Neuron (in vitro differentiated cells): ENCODE results near the gene SLC25A47.
"Not testable (repeated sequence)": the region's sequence is repeated elsewhere in the genome, so short reads cannot be mapped to it uniquely, and the experiment has no call there.

ENCODE experiments used
- H2AFZ ChIP-seq: one replicate; pipeline ENCODE4 v1.6.1; 2013; ENCODE audit warnings: low read depth, mild to moderate bottlenecking, inconsistent platforms, low read length, moderate library complexity
- H3K27me3 ChIP-seq: one replicate; pipeline ENCODE4 v1.6.1; 2013; ENCODE audit warnings: low read length; ENCODE audit not compliant: insufficient read depth
- H3K36me3 ChIP-seq: one replicate; pipeline ENCODE4 v1.6.1; 2013; ENCODE audit warnings: low read length; ENCODE audit not compliant: insufficient read depth
- H3K4me1 ChIP-seq: one replicate; pipeline ENCODE4 v1.6.1; 2013; ENCODE audit warnings: low read length; ENCODE audit not compliant: insufficient read depth
- H3K4me3 ChIP-seq: 2 replicates; pipeline ENCODE4 v1.5.1; 2013; ENCODE audit warnings: mild to moderate bottlenecking, low read length, moderate library complexity
- H3K9me3 ChIP-seq: one replicate; pipeline ENCODE4 v1.6.1; 2013; ENCODE audit warnings: low read length

Gene SLC25A47

GRCh38 chr14:100323121-100323941 lies at the start of gene SLC25A47:
SLC25A47 (plus strand) TSS chr14:100323339; CDS start chr14:100323415, 76 bp downstream.
- Histone ChIP-seq H3K27me3 (peaks cover 28% of the 10 kb centered on the region), H3K4me3 (no peak within 1 kb of the TSS), H2AFZ (no peak within 1 kb of the TSS), H3K36me3 (no peaks in the 10 kb centered on the region), H3K4me1 (no peaks in the 10 kb centered on the region), H3K9me3 (no peaks in the 10 kb centered on the region)

DNA sequence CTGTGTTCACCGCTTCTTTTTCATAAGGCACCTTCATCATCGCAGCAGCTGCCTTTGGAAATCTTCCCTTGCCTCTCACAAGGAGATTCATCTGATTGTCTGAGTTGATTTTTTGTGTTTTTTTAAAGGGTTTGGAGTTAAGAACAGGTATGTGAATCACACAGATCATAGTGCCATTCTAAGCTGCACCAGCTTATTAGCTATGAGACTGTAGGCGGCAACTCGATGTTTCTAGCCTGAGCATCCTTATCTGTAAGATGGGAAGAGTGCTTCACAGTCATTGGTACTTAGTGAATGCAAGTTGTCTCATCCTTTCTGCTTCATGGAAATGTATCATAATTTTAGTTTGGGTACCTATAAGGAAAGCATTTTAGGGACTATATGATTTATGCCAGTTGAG lies 48.9 kb upstream of the SLC25A47 start:
- Histone ChIP-seq H3K9me3 (peaks cover 6% of the 10 kb centered on the region), H3K4me3 (no peak overlapping the region), H3K27me3 (no peaks in the 10 kb centered on the region), H3K4me1 (no peaks in the 10 kb centered on the region), H3K36me3 (peaks cover 43% of the 10 kb centered on the region), H2AFZ (no peak overlapping the region)

GRCh38 chr14:100275214-100275613 lies 47.9 kb upstream of the SLC25A47 start:
- H3K27me3 ChIP-seq, result no peaks in the 10 kb centered on the region
- no peak overlapping the region for H2AFZ ChIP-seq
- H3K4me1 ChIP-seq, result no peaks in the 10 kb centered on the region
- H3K9me3 ChIP-seq, result peaks cover 6% of the 10 kb centered on the region
- no peak overlapping the region for H3K4me3 ChIP-seq
- peaks cover 45% of the 10 kb centered on the region for H3K36me3 ChIP-seq

DNA sequence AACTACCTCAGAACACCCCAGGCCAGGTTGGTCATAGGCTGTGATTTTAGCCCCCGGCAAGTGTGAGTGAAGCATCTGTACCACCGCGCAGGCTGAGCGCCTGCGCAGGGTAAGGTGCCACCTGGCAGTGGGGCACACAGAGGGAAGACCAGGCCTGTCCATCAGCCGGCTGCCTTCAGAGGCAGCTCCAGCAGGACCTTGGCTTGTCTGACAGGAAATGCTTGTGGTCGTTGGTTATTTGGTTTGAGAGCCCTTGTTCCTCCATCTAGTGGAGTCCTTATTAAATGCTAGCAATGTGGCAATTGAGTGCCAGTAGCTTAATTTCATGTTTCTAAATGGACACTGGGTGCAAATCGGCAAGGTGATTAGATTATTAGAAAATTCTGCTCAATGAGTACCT lies 44.4 kb upstream of the SLC25A47 start:
- Histone ChIP-seq H3K36me3 (peaks cover 51% of the 10 kb centered on the region), H2AFZ (no peak overlapping the region), H3K4me1 (no peaks in the 10 kb centered on the region), H3K9me3 (no peaks in the 10 kb centered on the region), H3K27me3 (no peaks in the 10 kb centered on the region), H3K4me3 (no peak overlapping the region)

DNA sequence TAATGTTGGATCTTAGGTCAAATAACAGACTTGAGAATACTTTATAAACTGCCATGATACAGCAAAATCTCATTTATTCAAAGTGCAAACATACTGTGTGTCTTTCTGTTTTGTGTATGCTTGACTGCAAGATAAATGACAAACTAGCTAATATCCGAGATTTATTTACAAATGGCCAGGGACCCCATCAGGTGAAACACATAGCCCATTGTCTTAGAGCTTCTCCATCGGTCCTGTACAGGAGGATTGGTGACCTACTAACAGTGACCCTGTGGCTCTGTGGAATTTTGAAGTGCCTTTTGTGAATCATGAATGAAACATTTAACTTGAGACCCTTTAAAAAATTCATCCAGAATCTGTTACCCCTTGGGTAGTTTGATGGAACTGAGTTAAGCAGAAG lies 44.0 kb upstream of the SLC25A47 start:
- Histone ChIP-seq H3K4me1 (no peaks in the 10 kb centered on the region), H3K4me3 (no peak overlapping the region), H3K36me3 (peaks cover 50% of the 10 kb centered on the region), H3K9me3 (no peaks in the 10 kb centered on the region), H2AFZ (no peak overlapping the region), H3K27me3 (no peaks in the 10 kb centered on the region)

DNA sequence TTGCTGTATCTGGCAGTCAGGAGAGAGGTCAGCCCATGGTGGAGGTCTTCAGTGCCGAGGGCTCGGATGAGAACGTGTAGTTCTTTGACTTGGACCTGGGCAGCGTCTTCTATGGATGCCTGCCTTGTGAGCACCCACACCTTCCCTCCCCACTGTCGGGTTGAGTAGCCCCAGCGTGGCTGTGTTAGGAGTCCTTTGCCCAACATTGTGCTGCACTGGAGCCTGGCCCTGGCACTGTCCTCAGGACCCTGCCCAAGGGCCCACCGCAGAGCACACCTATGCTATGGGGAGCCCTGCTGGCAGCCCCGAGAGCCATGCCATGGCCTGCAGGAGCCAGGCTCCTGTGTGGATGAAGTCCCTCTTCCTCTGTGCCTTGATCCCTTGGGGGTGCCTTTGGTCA lies 43.6 kb upstream of the SLC25A47 start:
- Histone ChIP-seq H3K36me3 (peaks cover 45% of the 10 kb centered on the region), H3K27me3 (no peaks in the 10 kb centered on the region)

GRCh38 chr14:100281286-100282082 lies 41.7 kb upstream of the SLC25A47 start:
- no peak overlapping the region for H2AFZ ChIP-seq
- H3K4me1 ChIP-seq, result no peaks in the 10 kb centered on the region
- peaks cover 33% of the 10 kb centered on the region for H3K36me3 ChIP-seq
- no peaks in the 10 kb centered on the region for H3K27me3 ChIP-seq
- no peaks in the 10 kb centered on the region for H3K9me3 ChIP-seq
- no peak overlapping the region for H3K4me3 ChIP-seq

More for the DNA sequence above, 43.6 kb upstream of the SLC25A47 start:
- Histone ChIP-seq H3K9me3 (no peaks in the 10 kb centered on the region), H3K4me1 (no peaks in the 10 kb centered on the region), H3K4me3 (no peak overlapping the region), H2AFZ (no peak overlapping the region)

- H3K9me3 ChIP-seq, result no peaks in the 10 kb centered on the region
- peaks cover 28% of the 10 kb centered on the region for H3K36me3 ChIP-seq
- no peak overlapping the region for H2AFZ ChIP-seq
- H3K4me1 ChIP-seq, result no peaks in the 10 kb centered on the region
- H3K27me3 ChIP-seq, result no peaks in the 10 kb centered on the region
- no peak overlapping the region for H3K4me3 ChIP-seq
Observed at GRCh38 chr14:100282083-100282350, 41.1 kb upstream of the SLC25A47 start.

DNA sequence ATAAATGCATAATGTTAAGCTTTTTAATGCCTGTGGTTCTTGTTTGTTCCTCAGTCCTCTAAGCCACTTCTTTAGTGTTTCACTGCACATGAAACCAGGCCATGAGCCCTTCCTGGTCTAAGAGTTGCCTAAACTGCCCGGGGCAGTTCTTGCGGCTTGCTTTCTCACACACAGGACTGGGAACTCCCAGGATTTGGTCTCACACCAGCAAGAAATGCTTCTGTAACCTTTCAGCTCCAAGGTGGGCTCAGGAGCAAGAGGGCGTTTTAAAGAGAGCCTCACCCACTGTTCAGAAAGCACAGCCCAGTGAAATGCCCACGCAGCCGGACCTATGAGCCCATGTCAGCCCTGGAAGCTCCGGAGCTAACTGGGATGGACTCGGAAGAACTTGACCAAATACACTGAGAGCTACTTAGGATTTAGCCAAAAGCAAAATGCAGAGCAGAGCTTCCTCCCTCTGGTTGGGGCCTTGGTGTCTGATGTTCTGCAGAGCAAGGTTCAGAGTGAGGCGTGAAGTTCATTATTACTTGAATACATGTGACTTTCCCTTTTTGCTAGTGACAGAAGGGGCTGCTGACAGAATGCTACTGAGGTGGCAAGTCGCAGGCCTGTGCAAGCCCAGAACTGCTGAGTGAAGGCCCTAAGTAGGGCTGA lies 40.2 kb upstream of the SLC25A47 start:
- H3K36me3 ChIP-seq, result peaks cover 24% of the 10 kb centered on the region
- no peaks in the 10 kb centered on the region for H3K4me1 ChIP-seq
- no peak overlapping the region for H2AFZ ChIP-seq
- H3K27me3 ChIP-seq, result no peaks in the 10 kb centered on the region
- no peak overlapping the region for H3K4me3 ChIP-seq
- H3K9me3 ChIP-seq, result no peaks in the 10 kb centered on the region

DNA sequence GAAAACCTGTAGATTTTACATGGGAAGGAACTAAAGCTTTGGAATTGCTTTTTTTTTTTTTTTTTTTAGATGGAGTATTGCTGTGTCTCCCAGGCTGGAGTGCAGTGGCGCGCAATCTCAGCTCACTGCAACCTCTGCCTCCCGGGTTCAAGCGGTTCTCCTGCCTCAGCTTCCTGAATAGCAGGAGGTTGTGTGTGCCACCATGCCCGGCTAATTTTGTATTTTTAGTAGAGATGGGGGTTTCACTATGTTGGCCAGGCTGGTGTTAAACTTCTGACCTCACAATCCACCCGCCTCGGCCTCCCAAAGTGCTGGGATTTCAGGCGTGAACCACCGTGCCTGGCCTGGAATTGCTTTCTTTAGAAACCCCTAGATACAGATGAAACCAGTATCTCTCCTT lies 39.7 kb upstream of the SLC25A47 start:
- not testable (repeated sequence) for H3K9me3 ChIP-seq, H2AFZ ChIP-seq, H3K27me3 ChIP-seq, H3K4me1 ChIP-seq, H3K4me3 ChIP-seq
- peaks cover 20% of the 10 kb centered on the region for H3K36me3 ChIP-seq

DNA sequence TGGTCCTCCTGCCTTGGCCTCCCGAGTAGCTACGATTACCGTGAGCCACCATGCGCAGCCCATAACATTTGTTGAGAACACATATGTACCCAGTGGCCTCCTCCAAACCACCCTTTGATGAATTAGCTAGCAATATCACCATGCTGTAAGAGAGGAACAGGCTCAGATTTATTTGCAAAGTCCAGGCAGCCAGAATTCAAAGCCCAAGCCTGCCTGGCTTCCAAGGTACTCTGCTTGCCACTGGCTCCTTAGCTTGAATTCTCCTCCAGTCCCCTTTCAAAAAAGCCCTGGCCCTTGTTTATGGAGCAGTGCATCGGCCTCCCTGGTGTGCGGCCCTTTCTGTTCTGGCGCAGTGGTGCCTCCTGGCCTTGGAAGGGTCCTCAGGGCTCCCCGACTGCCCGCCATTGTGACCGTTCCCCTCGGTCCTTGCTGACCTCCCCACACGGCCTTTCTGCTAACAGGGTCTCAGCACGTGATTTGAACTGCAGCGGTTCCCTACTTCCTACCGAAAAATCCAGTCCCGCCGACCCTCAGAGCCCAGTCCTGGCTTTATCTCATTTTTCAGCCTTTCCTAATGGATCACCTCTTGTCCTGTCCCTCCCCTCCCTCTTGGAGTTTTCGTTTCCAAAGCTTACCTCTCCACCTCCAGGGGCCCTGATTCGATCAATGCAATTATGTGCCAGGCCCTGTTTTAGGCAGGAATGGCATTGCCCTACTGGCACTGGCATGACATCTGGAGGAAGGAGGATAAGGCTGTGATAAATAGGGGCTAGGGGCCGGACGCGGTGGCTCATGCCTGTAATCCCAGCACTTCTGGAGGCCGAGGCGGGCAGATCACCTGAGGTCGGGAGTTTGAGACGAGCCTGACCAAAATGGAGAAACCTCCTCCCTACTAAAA lies 38.9 kb upstream of the SLC25A47 start:
- Histone ChIP-seq H3K4me1 (no peaks in the 10 kb centered on the region), H3K4me3 (no peak overlapping the region), H3K9me3 (no peaks in the 10 kb centered on the region)

DNA sequence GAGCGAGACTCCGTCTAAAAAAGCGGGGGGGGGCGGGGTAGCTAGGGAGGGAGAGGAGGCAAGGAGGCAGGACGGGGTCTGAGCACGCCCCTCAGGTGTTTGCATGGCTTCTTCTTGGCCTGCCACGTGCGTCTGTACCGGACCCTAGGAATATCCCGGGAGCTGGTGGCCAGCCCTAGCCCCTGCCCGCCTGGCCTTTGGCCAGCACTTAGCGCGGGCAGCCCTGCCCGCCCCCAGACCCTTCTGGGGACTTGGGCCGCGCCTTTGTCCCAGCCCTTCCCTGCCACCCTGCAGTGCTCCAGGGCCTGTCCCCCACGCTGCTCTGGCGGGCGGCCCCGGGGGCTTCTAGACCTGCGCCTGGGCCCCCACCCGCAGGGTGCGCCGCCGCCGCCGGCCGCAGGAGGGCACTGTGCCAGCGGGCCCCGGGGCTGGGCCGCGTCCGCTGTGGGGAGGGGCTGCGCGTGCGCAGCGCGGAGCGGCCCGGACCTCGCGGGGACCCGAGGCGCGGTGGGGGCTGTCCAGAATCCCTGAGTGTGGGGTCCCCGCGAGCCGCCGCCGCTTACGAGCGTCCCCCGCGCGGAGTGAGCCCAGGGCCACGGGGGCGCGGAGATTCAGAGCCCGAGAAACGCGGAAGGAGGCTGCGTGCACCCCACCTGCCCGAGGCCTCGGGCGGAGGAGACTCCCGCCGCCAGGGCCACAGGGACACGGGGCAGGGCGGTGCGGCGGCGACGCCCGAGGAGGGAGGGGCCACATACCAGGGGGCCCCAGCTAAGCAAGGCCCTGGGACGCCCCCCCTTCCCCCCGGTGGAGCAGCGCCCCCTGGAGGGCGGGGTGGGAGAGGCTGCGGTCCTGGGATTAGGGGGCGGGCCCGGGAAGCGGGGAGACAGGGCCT lies 37.9 kb upstream of the SLC25A47 start:
- Histone ChIP-seq H3K27me3 (no peaks in the 10 kb centered on the region), H2AFZ (no peak overlapping the region), H3K9me3 (no peaks in the 10 kb centered on the region), H3K36me3 (peaks cover 15% of the 10 kb centered on the region), H3K4me3 (no peak overlapping the region), H3K4me1 (peaks cover 3% of the 10 kb centered on the region)

More for the DNA sequence above, 38.9 kb upstream of the SLC25A47 start:
- Histone ChIP-seq H2AFZ (no peak overlapping the region), H3K27me3 (no peaks in the 10 kb centered on the region), H3K36me3 (peaks cover 18% of the 10 kb centered on the region)
